ENCODE results near the gene C1orf21. TPM values are rescaled to one million over a fixed set of nuclear protein-coding genes. Genes with fewer than 3 reads are reported as not detected.

C1orf21 gene
- total and polyA plus RNA-seq, 2 of the 4 experiments (the other 2 are of a cell fraction), result 6.4 to 9.9 TPM

GRCh38 chr1:184494929-184495328, 108.1 kb downstream of the C1orf21 start:
- CTCF ChIA-PET, result no interaction called here
- H2AK9ac ChIP-seq (replicated peaks; ENCODE audit: low read depth, low read length, poor library complexity), result no peak overlapping the region
- no peaks in the 10 kb centered on the region for H4K20me1 ChIP-seq (ENCODE audit: insufficient read depth, low read length)
- peaks cover 8% of the 10 kb centered on the region for H3K4me1 ChIP-seq (ENCODE audit: control insufficient read depth, insufficient read depth, low read length)
- TF ChIP-seq CTCF (conservative IDR thresholded peaks at IDR 0.05; ENCODE audit: low read depth, low read length), result no peak
- no peak for TF ChIP-seq ELK1 (IDR thresholded peaks at IDR 0.05; ENCODE audit: borderline replicate concordance, low read depth, low read length)
- no peak for TF ChIP-seq SMC3 (IDR thresholded peaks at IDR 0.05; ENCODE audit: low read depth, low read length)
- TF ChIP-seq RAD21 (IDR thresholded peaks at IDR 0.05; ENCODE audit: low read length), result no peak
- no peak for TF ChIP-seq POLR2A (IDR thresholded peaks at IDR 0.05; ENCODE audit: low read depth, low read length)
- no peak for TF ChIP-seq MXI1 (IDR thresholded peaks at IDR 0.05; ENCODE audit: borderline replicate concordance, low read depth, low read length)
- TF ChIP-seq NFE2L2 (IDR thresholded peaks at IDR 0.05; ENCODE audit: low read depth, low read length), result no peak
- TF ChIP-seq CEBPB (IDR thresholded peaks at IDR 0.05; ENCODE audit: low read depth, low read length), result no peak
- no peak for TF ChIP-seq MAFK (IDR thresholded peaks at IDR 0.05; ENCODE audit: low read depth, low read length)
- TF ChIP-seq RFX5 (IDR thresholded peaks at IDR 0.05; ENCODE audit: low read depth, low read length), result no peak
- TF ChIP-seq CHD1 (IDR thresholded peaks at IDR 0.05; ENCODE audit: low read depth, low read length), result no peak
- no peak for TF ChIP-seq USF2 (IDR thresholded peaks at IDR 0.05; ENCODE audit: low read depth, low read length)
- TF ChIP-seq RCOR1 (IDR thresholded peaks at IDR 0.05; ENCODE audit: insufficient replicate concordance, low read length), result no peak
- no peak overlapping the region for H3K23ac ChIP-seq (ENCODE audit: low read depth, low read length)
- intact Hi-C loops (cut with micrococcal nuclease), result no loop called here
- H3K36me3 ChIP-seq (ENCODE audit: control insufficient read depth, insufficient read depth, low read length), result no peaks in the 10 kb centered on the region
- no peak overlapping the region for H2BK15ac ChIP-seq (ENCODE audit: low read depth, low read length)
- no peak overlapping the region for H3K18ac ChIP-seq (ENCODE audit: low read depth, low read length)
- POLR2A ChIA-PET (ENCODE audit: unreplicated experiment), result interaction anchor here (0.6 kb wide), 1 partner anchor 10 kb away, joined by 4 read pairs; no protein-coding TSS in a partner anchor
- WGBS, 2 experiments (ENCODE audit: extremely low coverage in 2 of 2, insufficient read length in 1 of 2), result 80% methylated on average over 1 of the region's 4 CpGs; no CpG with 5 or more reads in 1 of the 2 experiments
- H4K8ac ChIP-seq (ENCODE audit: low read depth in 2 of 2, low read length in 2 of 2), result no peak overlapping the region
- BruUV-seq (replicated peaks), result no TSS peak
- H3K27me3 ChIP-seq (ENCODE audit: control insufficient read depth, insufficient read depth, low read length), result no peaks in the 10 kb centered on the region
- peaks cover 8% of the 10 kb centered on the region for H3K9me1 ChIP-seq (ENCODE audit: insufficient read depth, low read length)
- H2BK5ac ChIP-seq (ENCODE audit: low read depth, low read length, poor library complexity, severe bottlenecking), result no peak overlapping the region
- H3K4me2 ChIP-seq (ENCODE audit: low read depth, low read length), result no peak overlapping the region
- H2BK120ac ChIP-seq (ENCODE audit: low read depth, low read length), result no peak overlapping the region
- no peak overlapping the region for H3K14ac ChIP-seq (replicated peaks; ENCODE audit: low read depth, low read length)
- H2AK5ac ChIP-seq (ENCODE audit: low read depth, low read length), result no peak overlapping the region
- no peak overlapping the region for H2AFZ ChIP-seq (replicated peaks; ENCODE audit: low read length, poor library complexity)
- H3K9me3 ChIP-seq (ENCODE audit: control insufficient read depth, insufficient read depth, low read length), result no peaks in the 10 kb centered on the region
- H2BK20ac ChIP-seq (ENCODE audit: low read depth, low read length), result no peak overlapping the region
- H3K9ac ChIP-seq (ENCODE audit: low read depth, low read length), result no peak overlapping the region
- DNase-seq (no peak), ATAC-seq (ENCODE audit: low read depth) (no peak)
- H3K27ac ChIP-seq (ENCODE audit: insufficient read depth, low read length), result no peak overlapping the region
- no peak overlapping the region for H4K91ac ChIP-seq (ENCODE audit: insufficient read depth, low read depth, low read length)
- H3K79me1 ChIP-seq (ENCODE audit: low read depth in 1 of 2, low read length in 2 of 2), result peaks cover 4 to 30% of the 10 kb centered on the region in 2 experiments; a peak in 3 of 4 replicates
- H3K56ac ChIP-seq (ENCODE audit: extremely low read depth, insufficient read depth, low read length), result no peak overlapping the region
- no peak overlapping the region for H3K4me3 ChIP-seq (ENCODE audit: insufficient read depth, low read depth, low read length)
- in situ Hi-C loops (cut with MboI; ENCODE audit: low sequenced_read_pairs), result no loop called here
- dilution Hi-C loops (cut with HindIII; ENCODE audit: low sequenced_read_pairs, unreplicated experiment), result no loop called here
- H3K4ac ChIP-seq (ENCODE audit: low read depth, low read length), result no peak overlapping the region
- H4K5ac ChIP-seq (ENCODE audit: low read depth, low read length), result no peak overlapping the region
